ENCODE measurements around the gene FBLN1. TPM values are rescaled to one million over a fixed set of nuclear protein-coding genes. Genes with fewer than 3 reads are reported as not detected.

Gene FBLN1
- total and polyA plus RNA-seq, 2 of the 8 experiments (the other 6 are each of a cell fraction or from before 2014, with no cell fraction given) = 159 to 168 TPM

GRCh38 chr22:45502215-45503049 lies at the start of gene FBLN1 (continued):
- TF ChIP-seq KDM5A (IDR thresholded peaks at IDR 0.05; ENCODE audit: low read length) (no peak), EGR1 (IDR thresholded peaks at IDR 0.05; ENCODE audit: borderline replicate concordance, low read depth, low read length) (0 out of 2 replicates have a peak, but pooled peaks have one; percentile 14), MAX (IDR thresholded peaks at IDR 0.05) (peak; percentile 8; the same call in 1 of the 2 replicates), KDM4A (IDR thresholded peaks at IDR 0.05; ENCODE audit: low read depth, low read length, severe bottlenecking) (peak; percentile 24), KDM1A (IDR thresholded peaks at IDR 0.05; ENCODE audit: borderline replicate concordance, low read length) (peak; percentile 29; the same call in 1 of the 2 replicates), RNF2 (IDR thresholded peaks at IDR 0.05; ENCODE audit: borderline replicate concordance, low read depth, low read length, missing control alignments, poor library complexity, severe bottlenecking) (no peak), BACH1 (IDR thresholded peaks at IDR 0.05; ENCODE audit: low read length) (no peak), POLR2A (IDR thresholded peaks at IDR 0.05; ENCODE audit: control extremely low read depth in 1 of 2, low read depth in 2 of 2, low read length in 2 of 2) (peak in 1 of 2 experiments; percentile 21; a peak in 1 of 3 replicates), JUND (IDR thresholded peaks at IDR 0.05; ENCODE audit: low read length) (no peak), CEBPB (IDR thresholded peaks at IDR 0.05; ENCODE audit: low read depth, low read length) (no peak)

Measured in H1 (cell line).